SK-N-SH treated with all-trans-retinoic acid at 6 μM for 48 hours (cell line): ENCODE results near the gene ISG20.

Source experiments
- ATAC-seq: fragments of 200-7000 bp; cut with Tn5 transposase; 3 replicates; pipeline ENCODE4 v1.9.1; 2020; ENCODE audit warnings: mild to moderate bottlenecking, moderate library complexity
- ARNTL ChIP-seq: fragments of 450-650 bp; formaldehyde crosslinking; IDR thresholded peaks from 2 replicates; pipeline ENCODE4 v1.5.0; 2020; ENCODE audit warnings: low read depth, mild to moderate bottlenecking, moderate library complexity, borderline replicate concordance
- BACH2 ChIP-seq: fragments of 250-450 bp; sonication (Bioruptor Pico); IDR thresholded peaks from 2 replicates; pipeline ENCODE4 v1.9.0; 2021; ENCODE audit warnings: mild to moderate bottlenecking, borderline replicate concordance
- CSDC2 ChIP-seq: fragments of 250-450 bp; sonication (Bioruptor Pico); IDR thresholded peaks from 2 replicates; pipeline ENCODE4 v1.5.0; 2020; ENCODE audit warnings: mild to moderate bottlenecking, moderate library complexity
- ESRRG ChIP-seq: fragments of 250-450 bp; sonication (Bioruptor Pico); IDR thresholded peaks from 2 replicates; pipeline ENCODE4 v1.6.1; 2021; ENCODE audit warnings: mild to moderate bottlenecking
- GLIS3 ChIP-seq: fragments of 250-450 bp; sonication (Bioruptor Pico); IDR thresholded peaks from 2 replicates; pipeline ENCODE4 v1.5.0; 2020; ENCODE audit warnings: mild to moderate bottlenecking, moderate library complexity
- OSR1 ChIP-seq: fragments of 250-450 bp; sonication (Bioruptor Pico); IDR thresholded peaks from 2 replicates; pipeline ENCODE4 v1.8.0; 2022; ENCODE audit warnings: moderate library complexity, mild to moderate bottlenecking, inconsistent platforms
- POU6F1 ChIP-seq: fragments of 250-450 bp; sonication (Bioruptor Pico); IDR thresholded peaks from 2 replicates; pipeline ENCODE4 v1.8.0; 2021; ENCODE audit warnings: low read depth, mild to moderate bottlenecking, moderate library complexity, borderline replicate concordance
- PPARA ChIP-seq: fragments of 250-450 bp; sonication (Bioruptor Pico); IDR thresholded peaks from 2 replicates; pipeline ENCODE4 v1.5.0; 2020; ENCODE audit warnings: mild to moderate bottlenecking, borderline replicate concordance
- RARB ChIP-seq: fragments of 250-450 bp; sonication (Bioruptor Pico); IDR thresholded peaks from 2 replicates; pipeline ENCODE4 v1.8.0; 2021; ENCODE audit warnings: mild to moderate bottlenecking, moderate library complexity
- SNAI2 ChIP-seq: fragments of 250-450 bp; sonication (Bioruptor Pico); IDR thresholded peaks from 2 replicates; pipeline ENCODE4 v1.5.0; 2020; ENCODE audit warnings: mild to moderate bottlenecking, moderate library complexity
- TCF4 ChIP-seq: fragments of 250-450 bp; sonication (Bioruptor Pico); IDR thresholded peaks from 2 replicates; pipeline ENCODE4 v1.8.0; 2021; ENCODE audit warnings: mild to moderate bottlenecking, moderate library complexity, borderline replicate concordance
- TOX ChIP-seq: fragments of 250-450 bp; sonication (Bioruptor Pico); IDR thresholded peaks from 2 replicates; pipeline ENCODE4 v1.8.0; 2021; ENCODE audit warnings: mild to moderate bottlenecking, moderate library complexity, borderline replicate concordance
- TSHZ2 ChIP-seq: fragments of 250-450 bp; sonication (Bioruptor Pico); IDR thresholded peaks from 2 replicates; pipeline ENCODE4 v1.5.0; 2020; ENCODE audit warnings: mild to moderate bottlenecking, moderate library complexity
- ZC3H10 ChIP-seq: fragments of 250-450 bp; sonication (Bioruptor Pico); IDR thresholded peaks from 2 replicates; pipeline ENCODE4 v1.5.1; 2021; ENCODE audit warnings: mild to moderate bottlenecking, moderate library complexity
- ZFP30 ChIP-seq: fragments of 450-650 bp; formaldehyde crosslinking; IDR thresholded peaks from 2 replicates; pipeline ENCODE4 v1.5.0; 2022; ENCODE audit warnings: mild to moderate bottlenecking, moderate library complexity
- ZNF565 ChIP-seq: fragments of 450-650 bp; formaldehyde crosslinking; conservative IDR thresholded peaks from 2 replicates; pipeline ENCODE4 v1.5.0; 2020; ENCODE audit warnings: low read depth, mild to moderate bottlenecking, moderate library complexity
- ZNF70 ChIP-seq: fragments of 450-650 bp; formaldehyde crosslinking; IDR thresholded peaks from 2 replicates; pipeline ENCODE4 v1.5.0; 2020; ENCODE audit warnings: mild to moderate bottlenecking, moderate library complexity
- ZNF8 ChIP-seq: fragments of 450-650 bp; formaldehyde crosslinking; IDR thresholded peaks from 2 replicates; pipeline ENCODE4 v1.5.0; 2020; ENCODE audit warnings: mild to moderate bottlenecking, moderate library complexity
- TF ChIP-seq, protein P1 (sequence below): fragments of 250-450 bp; sonication (Bioruptor Pico); IDR thresholded peaks from 2 replicates; pipeline ENCODE4 v1.8.0; 2020; ENCODE audit warnings: mild to moderate bottlenecking, moderate library complexity, borderline replicate concordance

Gene ISG20

DNA sequence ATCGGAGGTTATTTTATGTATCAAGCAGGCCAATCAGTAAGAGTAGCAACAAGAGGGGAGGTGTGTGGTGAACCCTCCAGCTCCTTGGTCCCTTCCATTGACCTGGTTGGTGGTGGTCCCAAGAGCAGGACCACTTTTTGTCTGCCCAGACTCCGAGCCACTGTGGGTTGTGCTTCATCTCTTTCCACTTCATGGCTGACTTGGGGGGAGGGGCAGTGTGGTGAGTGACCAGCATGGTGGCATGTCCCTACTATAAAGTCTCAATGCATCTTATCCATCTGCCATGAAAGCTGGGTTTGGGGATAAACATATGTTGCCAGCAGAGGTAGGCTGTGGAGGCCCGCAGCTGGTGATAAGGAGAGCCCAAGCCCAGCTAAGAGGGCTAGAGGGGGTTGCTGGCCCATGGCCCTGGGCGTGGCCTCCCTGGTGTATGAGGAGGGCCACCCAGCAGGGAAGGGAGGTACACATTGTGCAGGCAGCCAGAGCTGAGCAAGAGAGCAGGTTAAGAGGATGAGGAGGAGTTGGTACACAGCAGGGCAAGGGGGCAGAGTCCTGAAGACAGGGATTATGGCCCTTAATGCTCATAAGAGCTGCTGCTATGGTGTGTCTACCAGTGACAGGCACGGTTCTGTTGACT, 10.7 kb upstream of the ISG20 start:
- TF ChIP-seq TSHZ2 (CRISPR knock-in tag) = no peak
- TF ChIP-seq ZC3H10 (CRISPR knock-in tag) = no peak
- no peak for TF ChIP-seq ZNF8 (CRISPR knock-in tag)
- no peak for TF ChIP-seq ESRRG (CRISPR knock-in tag)
- no peak for TF ChIP-seq GLIS3
- TF ChIP-seq CSDC2 (CRISPR knock-in tag) = no peak
- TF ChIP-seq PPARA (CRISPR knock-in tag) = no peak
- no peak for TF ChIP-seq SNAI2
- no peak for TF ChIP-seq ARNTL (CRISPR knock-in tag)
- no peak for TF ChIP-seq BACH2 (CRISPR knock-in tag)
- no peak for TF ChIP-seq ZFP30 (CRISPR knock-in tag)
- TF ChIP-seq RARB (CRISPR knock-in tag) = no peak
- no peak for TF ChIP-seq TCF4 (CRISPR knock-in tag)
- no peak for TF ChIP-seq POU6F1 (CRISPR knock-in tag)
- TF ChIP-seq, all 23 proteins: peak for 0

DNA sequence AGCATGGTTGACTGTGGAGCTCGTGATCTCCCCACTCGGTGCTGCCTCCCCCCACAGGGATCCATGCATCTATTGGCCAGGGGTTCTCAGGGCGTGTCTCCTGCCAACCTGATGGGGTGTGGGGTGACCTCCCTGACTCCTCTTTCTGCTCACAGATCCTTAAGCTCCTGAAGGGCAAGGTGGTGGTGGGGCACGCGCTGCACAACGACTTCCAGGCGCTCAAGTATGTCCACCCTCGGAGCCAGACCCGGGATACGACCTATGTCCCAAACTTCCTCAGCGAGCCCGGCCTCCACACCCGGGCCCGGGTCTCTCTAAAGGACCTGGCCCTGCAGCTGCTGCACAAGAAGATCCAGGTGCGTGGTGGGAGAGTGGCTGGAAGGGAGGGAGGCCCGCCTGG, 9.7 kb upstream of the ISG20 start:
- TF ChIP-seq OSR1 (no peak), ZNF70 (CRISPR knock-in tag) (no peak), CSDC2 (CRISPR knock-in tag) (no peak), ZC3H10 (CRISPR knock-in tag) (no peak), ZNF565 (no peak), TOX (CRISPR knock-in tag) (no peak), POU6F1 (CRISPR knock-in tag) (no peak), TCF4 (CRISPR knock-in tag) (no peak), BACH2 (CRISPR knock-in tag) (no peak)
- TF ChIP-seq, protein P1, sequence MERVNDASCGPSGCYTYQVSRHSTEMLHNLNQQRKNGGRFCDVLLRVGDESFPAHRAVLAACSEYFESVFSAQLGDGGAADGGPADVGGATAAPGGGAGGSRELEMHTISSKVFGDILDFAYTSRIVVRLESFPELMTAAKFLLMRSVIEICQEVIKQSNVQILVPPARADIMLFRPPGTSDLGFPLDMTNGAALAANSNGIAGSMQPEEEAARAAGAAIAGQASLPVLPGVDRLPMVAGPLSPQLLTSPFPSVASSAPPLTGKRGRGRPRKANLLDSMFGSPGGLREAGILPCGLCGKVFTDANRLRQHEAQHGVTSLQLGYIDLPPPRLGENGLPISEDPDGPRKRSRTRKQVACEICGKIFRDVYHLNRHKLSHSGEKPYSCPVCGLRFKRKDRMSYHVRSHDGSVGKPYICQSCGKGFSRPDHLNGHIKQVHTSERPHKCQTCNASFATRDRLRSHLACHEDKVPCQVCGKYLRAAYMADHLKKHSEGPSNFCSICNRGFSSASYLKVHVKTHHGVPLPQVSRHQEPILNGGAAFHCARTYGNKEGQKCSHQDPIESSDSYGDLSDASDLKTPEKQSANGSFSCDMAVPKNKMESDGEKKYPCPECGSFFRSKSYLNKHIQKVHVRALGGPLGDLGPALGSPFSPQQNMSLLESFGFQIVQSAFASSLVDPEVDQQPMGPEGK = no peak
- ATAC-seq = no peak

More for the DNA sequence above, 10.7 kb upstream of the ISG20 start:
- no peak for ATAC-seq

DNA sequence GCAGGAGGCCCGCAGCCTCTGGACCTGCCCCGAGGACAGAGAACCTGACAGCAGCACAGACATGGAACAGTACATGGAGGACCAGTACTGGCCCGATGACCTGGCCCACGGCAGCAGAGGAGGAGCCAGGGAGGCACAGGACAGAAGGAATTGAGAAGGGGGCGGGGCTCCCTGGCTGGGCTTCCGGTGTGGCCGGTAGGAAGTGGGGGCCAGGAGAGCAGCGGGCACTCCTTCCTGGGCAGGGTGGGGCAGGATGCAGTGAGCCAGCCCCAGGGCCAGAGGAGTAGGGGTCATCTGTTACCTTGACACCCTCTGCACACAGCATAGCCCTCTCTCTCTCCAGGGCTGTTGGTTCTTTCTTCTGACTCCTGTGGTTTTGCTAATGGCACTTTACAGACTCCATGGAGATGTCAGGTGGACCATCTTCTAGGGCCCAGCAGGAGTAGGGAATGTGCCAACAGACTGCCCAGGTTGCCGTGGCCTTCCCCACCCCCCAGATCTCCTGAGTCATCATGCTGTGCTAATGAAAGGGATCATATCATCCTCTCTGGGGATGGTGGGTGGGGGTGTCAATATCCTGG, 8.6 kb upstream of the ISG20 start:
- ATAC-seq = peak; percentile 24; the same call in 1 of the 3 replicates
- TF ChIP-seq, protein P1 = no peak
